Measurements from ENCODE around the gene CCL21.
A peak's percentile ranks its signal among the peaks of the same experiment; 100 is the strongest.

The CCL21 gene

DNA sequence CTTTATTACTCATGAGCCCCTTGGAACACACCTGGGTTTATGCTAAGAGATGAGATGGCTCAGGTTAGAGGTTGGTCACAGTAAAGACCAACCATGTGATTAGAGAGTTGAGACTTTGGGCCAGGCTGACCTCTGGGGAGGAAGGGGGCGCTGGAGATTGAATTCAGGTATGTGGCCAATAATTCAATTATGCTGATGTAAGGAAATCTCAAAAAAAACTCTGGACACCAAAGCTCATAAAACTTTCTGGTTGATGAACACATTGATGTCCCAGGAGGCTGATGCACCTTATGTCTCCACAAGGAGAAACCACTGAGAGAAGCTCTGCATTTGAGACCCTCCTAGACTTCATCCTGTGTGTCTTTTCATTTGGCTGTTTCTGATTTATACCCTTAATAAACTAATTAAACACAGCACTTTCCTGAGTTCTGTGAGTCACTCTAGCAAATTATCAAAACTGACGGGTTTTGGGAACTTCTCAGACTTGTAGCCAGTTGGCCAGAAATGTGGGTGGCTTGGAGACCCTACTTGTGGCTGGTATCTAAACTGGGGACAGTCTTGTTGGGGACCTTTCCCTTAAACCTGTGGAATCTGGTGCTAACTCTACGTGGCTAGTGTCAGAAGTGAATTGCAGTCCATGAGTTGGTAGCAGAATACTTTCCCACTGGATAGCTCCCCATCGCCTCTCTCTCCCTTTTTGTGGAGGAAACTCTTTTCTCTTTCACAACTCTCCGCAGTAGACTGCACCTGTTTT, 40.0 kb downstream of the CCL21 start:
- DNase-seq: no peak

DNA sequence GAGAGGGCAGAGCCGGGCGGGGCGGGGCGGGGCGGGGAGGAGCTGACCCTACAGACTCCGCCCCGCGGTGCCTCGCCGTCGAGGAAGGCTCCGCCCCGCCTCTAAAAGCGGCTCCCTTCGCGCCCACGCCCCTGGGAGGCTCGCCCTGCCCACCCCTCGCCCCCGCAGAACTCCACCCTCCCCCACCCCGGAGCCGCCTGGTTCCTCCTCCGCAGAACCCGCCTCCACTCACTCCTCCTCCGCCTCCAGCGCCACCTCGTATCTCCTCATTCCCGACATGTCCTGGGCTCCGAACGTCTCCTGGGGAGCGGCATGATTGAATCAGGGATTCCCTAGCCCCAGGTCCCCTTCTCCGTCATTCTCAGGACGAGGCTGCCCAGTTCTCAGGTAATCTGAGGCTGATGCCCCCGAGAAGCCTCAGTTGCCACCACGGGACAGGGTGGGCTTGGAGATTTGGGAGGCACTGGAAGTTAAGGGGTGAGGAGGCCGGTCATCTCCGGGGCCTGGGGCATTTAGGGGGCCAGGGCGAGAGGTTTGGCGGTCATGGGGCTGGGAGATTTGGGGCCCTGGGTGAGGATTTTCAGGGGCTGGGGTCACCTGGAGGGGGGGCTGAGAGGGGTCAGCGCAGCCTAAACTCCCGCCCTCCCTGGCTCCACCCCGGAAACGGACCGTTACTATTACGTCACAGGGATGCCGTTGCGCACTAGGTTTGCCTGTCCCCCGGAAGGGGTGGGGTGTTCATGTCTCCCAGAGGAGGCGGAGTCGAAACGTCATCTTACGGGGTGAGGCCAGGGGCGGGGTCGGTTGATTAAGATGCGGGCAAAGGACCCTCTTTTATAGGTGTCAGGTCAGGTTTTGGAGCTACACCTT, 44.3 kb downstream of the CCL21 start:
- peak; percentile 75 to 88 for DNase-seq

DNA sequence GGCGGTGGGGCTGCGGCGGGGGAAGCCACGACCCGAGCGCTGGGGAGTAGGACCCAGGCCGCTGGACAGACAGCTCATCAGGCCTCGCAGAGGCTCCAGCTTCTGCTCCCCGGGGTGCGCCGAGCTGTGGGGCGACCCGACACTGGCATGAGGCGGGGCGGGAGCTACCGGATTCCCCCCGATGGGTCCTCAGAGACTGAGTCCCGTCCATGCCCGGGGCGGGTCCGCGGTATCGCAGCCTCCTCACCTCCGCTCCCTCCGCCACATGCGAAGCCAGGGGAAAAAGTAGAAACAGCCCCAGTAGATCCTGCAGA, 44.9 kb downstream of the CCL21 start:
- DNase-seq: no peak

GRCh38 chr9:34664281-34665066, 45.5 kb downstream of the CCL21 start:
- peak; percentile 63 to 69 for DNase-seq

- no peak for DNase-seq
These were observed 46.7 kb downstream of the CCL21 start for GRCh38 chr9:34663303-34663605.

DNA sequence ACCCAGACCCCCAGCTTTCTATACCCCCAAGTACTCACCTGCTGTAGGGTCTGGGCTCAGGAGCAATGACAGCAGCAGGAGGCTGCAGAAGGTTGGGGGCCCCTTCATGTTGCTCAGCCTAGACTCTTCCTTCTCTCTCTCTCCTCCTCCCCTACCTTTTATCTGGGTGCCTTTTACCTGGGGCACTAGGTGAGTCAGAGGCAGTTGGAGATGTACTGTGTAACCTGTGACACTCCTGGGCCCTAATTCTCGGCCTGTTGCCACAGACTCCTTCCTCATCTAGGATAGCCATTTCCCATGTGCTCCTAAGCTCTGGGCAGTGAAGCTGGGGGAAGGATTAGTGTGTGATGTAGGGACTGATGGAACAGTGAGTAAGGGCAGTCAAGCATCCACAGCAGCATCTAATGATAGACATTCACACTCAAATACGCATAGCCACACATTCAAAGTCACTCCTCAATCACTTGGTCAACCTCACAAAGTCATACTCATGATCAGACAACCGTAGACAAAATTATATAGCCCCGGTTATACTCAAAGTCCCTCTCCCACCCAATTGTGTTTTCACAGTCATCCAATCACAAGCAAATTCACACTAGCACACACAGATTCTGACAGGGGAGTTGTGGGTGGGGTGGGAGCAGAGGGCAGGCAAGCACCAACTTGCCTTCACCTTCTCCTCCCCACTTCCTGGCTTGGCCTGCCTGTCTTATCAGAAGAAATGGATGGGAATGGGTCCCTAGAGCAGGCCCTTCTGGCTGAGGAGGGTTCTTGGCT, 47.2 kb downstream of the CCL21 start, which contains the start of gene CCL27:
CCL27 (minus strand) TSS at position 132 of the 777 bp plus-strand sequence; CDS start at position 108, 24 bp downstream.
- no peak for DNase-seq

DNA sequence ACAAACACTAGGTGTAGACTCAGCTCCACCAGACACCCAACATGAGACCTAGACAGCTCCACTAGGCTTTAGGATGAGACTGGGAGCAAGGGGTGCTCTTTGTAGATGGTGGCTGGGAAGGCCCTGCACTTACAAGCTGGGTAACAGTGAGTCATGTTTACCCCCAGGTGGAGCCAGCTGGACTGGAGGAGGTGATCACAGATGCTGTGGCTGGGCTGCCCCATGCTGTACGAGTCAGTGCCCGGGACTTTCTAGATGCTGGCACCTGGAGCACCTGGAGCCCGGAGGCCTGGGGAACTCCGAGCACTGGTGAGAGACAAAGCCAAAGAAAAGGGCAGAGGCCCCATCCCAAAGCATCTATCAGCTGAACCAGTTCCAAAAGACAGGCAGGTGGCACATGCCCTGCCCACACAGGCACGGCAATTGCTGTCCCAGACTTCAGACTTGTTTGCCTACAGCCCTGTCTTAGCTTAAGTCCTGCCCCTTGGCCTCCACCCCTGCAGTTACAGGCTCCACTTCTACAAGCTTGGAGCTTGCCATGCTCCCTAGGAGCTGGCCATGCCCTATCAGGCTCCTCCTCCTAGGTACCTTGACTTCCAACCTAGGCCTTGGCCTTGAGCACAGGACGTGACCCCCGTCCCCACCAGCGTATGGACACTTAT, 50.2 kb downstream of the CCL21 start:
- DNase-seq: no peak

Measured in stimulated activated CD4-positive, alpha-beta T cell treated with anti-CD3 and anti-CD28 coated beads, Interleukin-4, amount 100 ng/mL, for 4 hours (primary cell).